ENCODE measurements around the gene CX3CL1. TPM values are rescaled to one million over a fixed set of nuclear protein-coding genes. Genes with fewer than 3 reads are reported as not detected.
"Not testable (repeated sequence)": the region's sequence is repeated elsewhere in the genome, so short reads cannot be mapped to it uniquely, and the experiment has no call there.

Gene CX3CL1
- total RNA-seq, 1 experiment from 2014 or later = not detected

GRCh38 chr16:57343221-57343620 is 29.1 kb upstream of the CX3CL1 start:
- H2AFZ ChIP-seq (ENCODE audit: low read length) = no peak overlapping the region
- no peaks in the 10 kb centered on the region for H3K36me3 ChIP-seq (ENCODE audit: low read depth, low read length)
- TF ChIP-seq CTCF (conservative IDR thresholded peaks at IDR 0.05; ENCODE audit: low read depth, low read length) = no peak
- no peak for TF ChIP-seq EZH2phosphoT487 (IDR thresholded peaks at IDR 0.05; ENCODE audit: borderline replicate concordance, low read length)
- TF ChIP-seq EZH2 (IDR thresholded peaks at IDR 0.05; ENCODE audit: low read length, unreplicated experiment) = no peak
- peaks cover 33% of the 10 kb centered on the region for H3K4me1 ChIP-seq (ENCODE audit: insufficient read depth, low read length)
- H3K79me2 ChIP-seq (ENCODE audit: low read length) = no peaks in the 10 kb centered on the region
- DNase-seq (no peak), ATAC-seq (no peak)
- H3F3A ChIP-seq (ENCODE audit: low read length, unreplicated experiment) = no peaks in the 10 kb centered on the region
- BruUV-seq (replicated peaks) = no TSS peak
- intact Hi-C loops (cut with micrococcal nuclease) = no loop called here
- no peak overlapping the region for H3K4me2 ChIP-seq (ENCODE audit: low read length)
- H3K27me3 ChIP-seq (ENCODE audit: low read length) = no peaks in the 10 kb centered on the region
- no peak overlapping the region for H3K27ac ChIP-seq (ENCODE audit: low read length)
- CTCF ChIA-PET = no interaction called here
- POLR2A ChIA-PET (ENCODE audit: unreplicated experiment) = no interaction called here
- no peaks in the 10 kb centered on the region for H3K9me3 ChIP-seq (ENCODE audit: low read length)
- no peak overlapping the region for H3K4me3 ChIP-seq (ENCODE audit: low read length)
- no peaks in the 10 kb centered on the region for H3K9me2 ChIP-seq (replicated peaks; ENCODE audit: low read length)
- H3K9ac ChIP-seq (ENCODE audit: low read length) = no peak overlapping the region
- no peaks in the 10 kb centered on the region for H4K20me1 ChIP-seq (ENCODE audit: low read length)

- POLR2A ChIA-PET (ENCODE audit: unreplicated experiment) = not testable (repeated sequence)
Measured at GRCh38 chr16:57344094-57344493, 28.2 kb upstream of the CX3CL1 start.

GRCh38 chr16:57345021-57345420 is 27.3 kb upstream of the CX3CL1 start:
- Histone ChIP-seq H3K9me2 (replicated peaks; ENCODE audit: low read length) (no peaks in the 10 kb centered on the region), H3K4me2 (ENCODE audit: low read length) (no peak overlapping the region), H3K9me3 (ENCODE audit: low read length) (no peaks in the 10 kb centered on the region), H3F3A (ENCODE audit: low read length, unreplicated experiment) (no peaks in the 10 kb centered on the region), H3K4me3 (ENCODE audit: low read length) (no peak overlapping the region), H3K9ac (ENCODE audit: low read length) (no peak overlapping the region), H3K79me2 (ENCODE audit: low read length) (no peaks in the 10 kb centered on the region), H3K27ac (ENCODE audit: low read length) (no peak overlapping the region), H2AFZ (ENCODE audit: low read length) (no peak overlapping the region), H3K27me3 (ENCODE audit: low read length) (no peaks in the 10 kb centered on the region), H3K4me1 (ENCODE audit: insufficient read depth, low read length) (peaks cover 21% of the 10 kb centered on the region), H3K36me3 (ENCODE audit: low read depth, low read length) (no peaks in the 10 kb centered on the region), H4K20me1 (ENCODE audit: low read length) (no peaks in the 10 kb centered on the region)
- CTCF ChIA-PET = no interaction called here
- intact Hi-C loops (cut with micrococcal nuclease) = no loop called here
- no TSS peak for BruUV-seq (replicated peaks)
- POLR2A ChIA-PET (ENCODE audit: unreplicated experiment) = no interaction called here
- DNase-seq = no peak
- no peak for TF ChIP-seq EZH2 (IDR thresholded peaks at IDR 0.05; ENCODE audit: low read length, unreplicated experiment)
- TF ChIP-seq EZH2phosphoT487 (IDR thresholded peaks at IDR 0.05; ENCODE audit: borderline replicate concordance, low read length) = no peak
- TF ChIP-seq CTCF (conservative IDR thresholded peaks at IDR 0.05; ENCODE audit: low read depth, low read length) = no peak
- ATAC-seq = no peak

More at GRCh38 chr16:57344094-57344493, 28.2 kb upstream of the CX3CL1 start:
- H3K4me2 ChIP-seq (ENCODE audit: low read length); H2AFZ ChIP-seq (ENCODE audit: low read length); H3K27me3 ChIP-seq (ENCODE audit: low read length); BruUV-seq (replicated peaks); H3K9ac ChIP-seq (ENCODE audit: low read length); H3K36me3 ChIP-seq (ENCODE audit: low read depth, low read length); H3K9me3 ChIP-seq (ENCODE audit: low read length); H3K9me2 ChIP-seq (replicated peaks; ENCODE audit: low read length); ATAC-seq; CTCF ChIA-PET; H3K79me2 ChIP-seq (ENCODE audit: low read length); H3K27ac ChIP-seq (ENCODE audit: low read length); DNase-seq; H3K4me3 ChIP-seq (ENCODE audit: low read length); H3F3A ChIP-seq (ENCODE audit: low read length, unreplicated experiment); intact Hi-C loops (cut with micrococcal nuclease); H4K20me1 ChIP-seq (ENCODE audit: low read length): not testable (repeated sequence)
- H3K4me1 ChIP-seq (ENCODE audit: insufficient read depth, low read length) = peaks cover 30% of the 10 kb centered on the region
